MM.1S (cell line): Measurements from ENCODE around the gene CYP2A6.

Experiments used
- CTCF ChIP-seq: fragments of 300-600 bp; sonication (generic); IDR thresholded peaks from 2 replicates; pipeline ENCODE4 v1.5.1; 2016; ENCODE audit warnings: antibody characterized with exemption, low read length, mixed read lengths
- EZH2 ChIP-seq: fragments of 300-600 bp; sonication (generic); optimal IDR thresholded peaks from 2 replicates; pipeline ENCODE3; 2017; ENCODE audit warnings: low read depth, mild to moderate bottlenecking, antibody characterized with exemption, low read length, mixed read lengths

GRCh38 chr19:40810160-40810559 is 40.1 kb downstream of the CYP2A6 start:
- TF ChIP-seq EZH2: no peak
- no peak for TF ChIP-seq CTCF
